CD4-positive, alpha-beta memory T cell (primary cell): ENCODE measurements around the gene LHFPL3. TPM values are rescaled to one million over a fixed set of nuclear protein-coding genes. Genes with fewer than 3 reads are reported as not detected.

Experiments used
- CTCF ChIA-PET: fragments of 350-600 bp; sonication (Branson Sonifier 250); formaldehyde crosslinking; loops from one replicate; lab custom pipeline; 2021; ENCODE audit warnings: inconsistent platforms; ENCODE audit not compliant: partially characterized antibody; lab: Charles Lee
- POLR2A ChIA-PET: fragments of 350-600 bp; sonication (Branson Sonifier 250); formaldehyde crosslinking; loops from one replicate; lab custom pipeline; 2021; ENCODE audit not compliant: partially characterized antibody; lab: Charles Lee
- DNase-seq, 5 donors: peaks; one replicate each; pipeline versions ENCODE4 v3.0.0 to v3.0.0-alpha.2; 2020 to 2022; ENCODE audit warnings: mixed read lengths in 1 of 5
- H3K27ac ChIP-seq: one replicate; pipeline ENCODE4 v1.7.0; 2013; ENCODE audit warnings: low read depth, low read length
- H3K27me3 ChIP-seq: 2 replicates; pipeline ENCODE4 v1.7.0; 2013; ENCODE audit warnings: mild to moderate bottlenecking, low read length, moderate library complexity; ENCODE audit not compliant: insufficient read depth
- H3K36me3 ChIP-seq: 2 replicates; pipeline ENCODE4 v1.7.0; 2013; ENCODE audit warnings: mild to moderate bottlenecking, low read length, moderate library complexity; ENCODE audit not compliant: insufficient read depth
- H3K4me1 ChIP-seq: 2 replicates; pipeline ENCODE4 v1.7.0; 2013; ENCODE audit warnings: mild to moderate bottlenecking, low read length, moderate library complexity; ENCODE audit not compliant: insufficient read depth
- H3K4me3 ChIP-seq, 2 donors: one replicate each; pipeline ENCODE4 v1.7.0; 2013; ENCODE audit warnings: low read length in 2 of 2, mild to moderate bottlenecking in 1 of 2
- H3K9me3 ChIP-seq, 2 donors: one replicate each; pipeline ENCODE4 v1.7.0; 2013; ENCODE audit warnings: low read length in 2 of 2, control low read depth in 1 of 2; ENCODE audit not compliant: control insufficient read depth in 1 of 2
- H3K27ac Mint-ChIP-seq, 7 donors: one replicate each; pipeline ENCODE4 v1.8.0; 2020 to 2021; ENCODE audit warnings: mixed read lengths in 7 of 7, mild to moderate bottlenecking in 6 of 7, inconsistent platforms in 3 of 7, moderate library complexity in 3 of 7
- H3K27me3 Mint-ChIP-seq, 2 donors: one replicate each; pipeline ENCODE4 v1.8.0; 2020 to 2021; ENCODE audit warnings: mixed read lengths in 2 of 2
- H3K36me3 Mint-ChIP-seq, 2 donors: one replicate each; pipeline ENCODE4 v1.8.0; 2020 to 2021; ENCODE audit warnings: mixed read lengths in 2 of 2, inconsistent platforms in 1 of 2, mild to moderate bottlenecking in 1 of 2
- H3K4me1 Mint-ChIP-seq, 4 donors: one replicate each; pipeline ENCODE4 v1.8.0; 2020 to 2021; ENCODE audit warnings: mixed read lengths in 4 of 4, mild to moderate bottlenecking in 1 of 4
- H3K4me3 Mint-ChIP-seq, 8 donors: one replicate each; pipeline ENCODE4 v1.8.0; 2020 to 2021; ENCODE audit warnings: mixed read lengths in 8 of 8, mild to moderate bottlenecking in 7 of 8, moderate library complexity in 6 of 8, inconsistent platforms in 3 of 8
- H3K9me3 Mint-ChIP-seq, 8 donors: one replicate each; pipeline ENCODE4 v1.8.0; 2020 to 2021; ENCODE audit warnings: mixed read lengths in 8 of 8, mild to moderate bottlenecking in 5 of 8, inconsistent platforms in 3 of 8, moderate library complexity in 1 of 8
- intact Hi-C: fragments of 100-400 bp; cut with micrococcal nuclease; formaldehyde crosslinking; loops from one replicate; pipeline ENCODE4 v1.15.1; 2023
- polyA plus RNA-seq, 2 donors: library from polyadenylated mRNA; unstranded; fragments of 300-500 nt; fragmentation: Illumina TruSeq; gene quantifications; one replicate each; pipeline ENCODE4 v1.2.3, GENCODE V29; 2021
- total RNA-seq, 2 experiments: library from RNA; stranded (reverse); gene quantifications; one replicate each; pipeline ENCODE4 v1.2.3, GENCODE V29; 2021

LHFPL3 gene
- total and polyA plus RNA-seq, 4 experiments from 2014 or later, result not detected

DNA sequence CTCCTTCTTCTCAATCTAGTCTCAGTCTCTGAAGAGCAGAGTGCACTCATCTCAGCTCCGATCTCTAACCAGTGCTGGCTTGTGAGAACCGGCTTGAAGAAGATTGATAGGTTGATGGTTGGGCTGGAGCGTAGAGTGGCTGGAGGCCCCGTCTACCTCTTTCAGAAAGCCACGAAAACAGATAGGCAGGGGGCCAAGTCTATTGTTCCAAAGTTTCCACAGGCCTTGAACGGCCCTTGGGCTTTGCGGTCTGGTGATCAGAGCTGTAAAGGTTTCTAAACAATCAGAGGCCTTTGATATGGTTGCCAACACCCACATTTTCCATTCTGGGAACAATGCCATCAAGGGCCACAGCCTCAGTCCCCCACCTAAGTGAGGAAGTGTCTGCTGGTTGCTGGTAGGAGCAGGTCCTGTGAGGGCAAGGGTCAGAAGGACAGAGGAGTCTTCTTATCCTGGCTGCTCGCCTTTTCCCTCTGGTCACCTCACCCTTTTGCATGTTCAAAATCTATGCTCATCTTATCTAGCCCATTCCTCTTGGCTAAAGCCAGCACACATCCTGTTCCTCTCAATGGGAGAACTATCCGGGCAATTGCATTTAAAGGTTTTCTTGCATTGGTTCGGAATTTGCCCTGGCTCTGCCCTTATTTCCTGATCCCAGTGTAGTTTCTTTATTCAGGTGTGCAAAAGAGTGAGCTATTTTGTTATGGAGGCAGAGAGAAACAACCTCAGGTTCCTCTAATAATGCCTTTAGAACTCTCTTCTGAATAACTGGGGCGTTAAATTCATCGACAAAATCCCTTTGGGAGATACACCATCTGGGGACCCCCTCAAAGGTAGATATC is 615.3 kb downstream of the LHFPL3 start:
- Histone ChIP-seq H3K36me3 (no peaks in the 10 kb centered on the region), H3K4me1 (peaks cover 59% of the 10 kb centered on the region), H3K9me3 (no peaks in the 10 kb centered on the region), H3K27ac (peak overlapping the region; percentile 94), H3K27me3 (no peaks in the 10 kb centered on the region), H3K4me3 (peak overlapping the region; percentile 1 to 15)
- Mint-ChIP-seq H3K27me3 (peaks cover 0 to 1% of the 10 kb centered on the region in 2 donors), H3K4me3 (peak overlapping the region; percentile 82 to 92 (median 88)), H3K36me3 (peaks cover 0 to 13% of the 10 kb centered on the region in 2 donors), H3K9me3 (peaks cover 0 to 3% (median 0%) of the 10 kb centered on the region in 8 donors), H3K4me1 (peaks cover 45 to 71% (median 58%) of the 10 kb centered on the region in 4 donors), H3K27ac (peak overlapping the region; percentile 100)
- ChIA-PET POLR2A (interaction anchor here (0.6 to 7.8 kb wide), 9 partner anchors 14 to 588 kb away, joined by 3 to 118 read pairs (median 4); partner anchors contain the start of genes KMT2E and RINT1), CTCF (interaction anchor here (0.6 to 4.1 kb wide), 5 partner anchors 38 to 67 kb away, joined by 3 to 23 read pairs (median 4); no protein-coding TSS in a partner anchor)
- intact Hi-C loops, result loop anchor here (1.0 to 10.0 kb wide), 3 partner anchors 70 to 1171 kb away; partner anchors contain the start of gene SYPL1
- peak; percentile 75 to 92 (median 81) for DNase-seq

DNA sequence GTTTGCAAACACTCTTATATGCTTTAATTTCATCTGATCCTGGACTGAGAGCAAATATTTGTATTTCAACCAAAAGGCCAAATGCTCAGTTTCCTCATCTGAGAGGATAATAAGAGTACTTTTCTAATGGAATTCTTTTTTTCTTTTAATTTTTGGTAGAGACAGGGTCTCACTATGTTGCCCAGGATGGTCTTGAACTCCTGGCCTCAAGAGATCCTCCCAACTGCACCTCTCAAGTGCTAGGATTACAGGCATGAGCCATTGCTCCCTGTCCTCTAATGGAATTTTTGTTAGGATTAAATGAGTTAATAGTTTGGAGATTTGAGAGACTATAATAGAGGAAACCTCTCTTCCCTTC is 617.2 kb downstream of the LHFPL3 start:
- POLR2A ChIA-PET, result interaction anchor here (0.6 to 7.8 kb wide), 8 partner anchors 11 to 1339 kb away, joined by 3 to 118 read pairs (median 4); partner anchors contain the start of genes KMT2E and NAMPT

GRCh38 chr7:104946338-104946737 is 617.9 kb downstream of the LHFPL3 start:
- CTCF ChIA-PET, result interaction anchor here (0.6 to 4.1 kb wide), 3 partner anchors 24 to 63 kb away, joined by 3 to 23 read pairs (median 8); no protein-coding TSS in a partner anchor
- Histone ChIP-seq H3K4me3 (no peak overlapping the region), H3K9me3 (no peaks in the 10 kb centered on the region), H3K27ac (peak overlapping the region; percentile 94), H3K27me3 (no peaks in the 10 kb centered on the region), H3K36me3 (no peaks in the 10 kb centered on the region), H3K4me1 (peaks cover 54% of the 10 kb centered on the region)
- no peak for DNase-seq
- intact Hi-C loops, result loop anchor here (10.0 kb wide), 1 partner anchor 1168 kb away; the partner anchor contains the start of gene SYPL1
- peak overlapping the region in 1 of 8 donors; percentile 1 for H3K4me3 Mint-ChIP-seq
- peaks cover 0 to 3% (median 0%) of the 10 kb centered on the region in 8 donors for H3K9me3 Mint-ChIP-seq
- POLR2A ChIA-PET, result interaction anchor here (1.3 to 7.8 kb wide), 4 partner anchors 10 to 66 kb away, joined by 3 to 118 read pairs (median 33); partner anchors contain the start of gene KMT2E
- peak overlapping the region; percentile 100 for H3K27ac Mint-ChIP-seq
- H3K27me3 Mint-ChIP-seq, result peaks cover 0 to 1% of the 10 kb centered on the region in 2 donors
- H3K36me3 Mint-ChIP-seq, result peaks cover 0 to 11% of the 10 kb centered on the region in 2 donors
- peaks cover 35 to 56% (median 47%) of the 10 kb centered on the region in 4 donors for H3K4me1 Mint-ChIP-seq

More for the DNA sequence above, 617.2 kb downstream of the LHFPL3 start:
- Histone ChIP-seq H3K36me3 (no peaks in the 10 kb centered on the region), H3K27me3 (no peaks in the 10 kb centered on the region), H3K27ac (peak overlapping the region; percentile 94), H3K4me1 (peaks cover 59% of the 10 kb centered on the region), H3K9me3 (no peaks in the 10 kb centered on the region), H3K4me3 (peak overlapping the region in 1 of 2 donors; percentile 32)
- CTCF ChIA-PET, result interaction anchor here (0.6 to 4.1 kb wide), 4 partner anchors 23 to 65 kb away, joined by 3 to 23 read pairs (median 6); no protein-coding TSS in a partner anchor
- no peak for DNase-seq
- peak overlapping the region; percentile 82 to 92 (median 88) for H3K4me3 Mint-ChIP-seq
- peaks cover 42 to 64% (median 54%) of the 10 kb centered on the region in 4 donors for H3K4me1 Mint-ChIP-seq
- H3K36me3 Mint-ChIP-seq, result peaks cover 0 to 13% of the 10 kb centered on the region in 2 donors
- intact Hi-C loops, result loop anchor here (1.0 to 10.0 kb wide), 3 partner anchors 22 to 1169 kb away; partner anchors contain the start of gene SYPL1
- peaks cover 0 to 3% (median 0%) of the 10 kb centered on the region in 8 donors for H3K9me3 Mint-ChIP-seq
- peak overlapping the region; percentile 100 for H3K27ac Mint-ChIP-seq
- H3K27me3 Mint-ChIP-seq, result peaks cover 0 to 1% of the 10 kb centered on the region in 2 donors

DNA sequence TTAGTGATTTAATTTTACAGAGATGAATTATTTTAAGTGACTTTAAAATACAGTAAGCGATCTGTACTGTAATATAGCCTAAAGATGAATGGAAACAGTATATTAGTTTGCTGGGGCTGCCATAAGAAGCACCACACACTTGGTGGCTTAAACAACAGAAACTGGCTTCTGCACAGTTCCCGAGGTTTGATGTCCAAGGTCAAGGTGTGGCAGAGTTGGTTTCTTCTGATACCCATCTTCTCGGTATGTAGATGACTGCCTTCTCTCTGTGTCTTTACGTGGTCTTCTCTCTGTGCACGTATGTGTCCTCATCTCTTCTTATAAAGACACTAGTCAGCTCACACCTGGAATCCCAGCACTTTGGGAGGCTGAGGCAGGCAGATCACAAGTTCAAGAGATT is 621.6 kb downstream of the LHFPL3 start:
- H3K27me3 ChIP-seq, result no peaks in the 10 kb centered on the region
- H3K27ac ChIP-seq, result no peak overlapping the region
- CTCF ChIA-PET, result no interaction called here
- no peak overlapping the region for H3K4me3 ChIP-seq
- DNase-seq, result no peak
- H3K4me1 ChIP-seq, result peaks cover 18% of the 10 kb centered on the region
- H3K27ac Mint-ChIP-seq, result peak overlapping the region in 1 of 7 donors; percentile 24
- POLR2A ChIA-PET, result no interaction called here
- no peaks in the 10 kb centered on the region for H3K9me3 Mint-ChIP-seq
- no peaks in the 10 kb centered on the region for H3K9me3 ChIP-seq
- no peak overlapping the region for H3K4me3 Mint-ChIP-seq
- intact Hi-C loops, result no loop called here
- H3K36me3 Mint-ChIP-seq, result peaks cover 0 to 4% of the 10 kb centered on the region in 2 donors
- H3K36me3 ChIP-seq, result no peaks in the 10 kb centered on the region
- H3K4me1 Mint-ChIP-seq, result peaks cover 8 to 27% (median 18%) of the 10 kb centered on the region in 4 donors
- H3K27me3 Mint-ChIP-seq, result no peaks in the 10 kb centered on the region

DNA sequence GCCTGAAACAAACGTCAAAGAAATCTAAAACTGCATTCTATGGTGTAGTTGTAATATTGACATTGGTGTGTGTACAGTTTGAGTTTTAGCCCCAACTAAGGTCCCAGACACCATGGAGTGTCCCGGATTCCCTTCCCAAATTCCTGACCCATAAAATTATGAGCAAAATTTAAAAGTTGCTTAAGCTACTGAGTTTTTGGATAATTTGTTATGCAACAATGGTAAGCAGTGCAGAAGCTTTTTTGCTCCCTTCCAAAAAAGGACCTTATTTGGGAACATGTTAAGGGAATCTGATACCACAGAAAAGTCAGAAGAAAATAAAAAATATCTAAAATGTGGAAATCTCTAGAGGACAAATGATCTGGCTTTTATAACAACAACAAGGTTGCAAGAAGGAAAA is 622.4 kb downstream of the LHFPL3 start:
- Mint-ChIP-seq H3K27me3 (no peaks in the 10 kb centered on the region), H3K9me3 (no peaks in the 10 kb centered on the region), H3K4me1 (peaks cover 3 to 25% (median 12%) of the 10 kb centered on the region in 4 donors), H3K36me3 (peaks cover 0 to 3% of the 10 kb centered on the region in 2 donors), H3K27ac (peak overlapping the region in 1 of 7 donors; percentile 17), H3K4me3 (no peak overlapping the region)
- ChIA-PET POLR2A (no interaction called here), CTCF (no interaction called here)
- intact Hi-C loops, result no loop called here
- DNase-seq, result no peak
- Histone ChIP-seq H3K9me3 (no peaks in the 10 kb centered on the region), H3K4me3 (no peak overlapping the region), H3K27me3 (no peaks in the 10 kb centered on the region), H3K27ac (no peak overlapping the region), H3K36me3 (no peaks in the 10 kb centered on the region), H3K4me1 (peaks cover 10% of the 10 kb centered on the region)

DNA sequence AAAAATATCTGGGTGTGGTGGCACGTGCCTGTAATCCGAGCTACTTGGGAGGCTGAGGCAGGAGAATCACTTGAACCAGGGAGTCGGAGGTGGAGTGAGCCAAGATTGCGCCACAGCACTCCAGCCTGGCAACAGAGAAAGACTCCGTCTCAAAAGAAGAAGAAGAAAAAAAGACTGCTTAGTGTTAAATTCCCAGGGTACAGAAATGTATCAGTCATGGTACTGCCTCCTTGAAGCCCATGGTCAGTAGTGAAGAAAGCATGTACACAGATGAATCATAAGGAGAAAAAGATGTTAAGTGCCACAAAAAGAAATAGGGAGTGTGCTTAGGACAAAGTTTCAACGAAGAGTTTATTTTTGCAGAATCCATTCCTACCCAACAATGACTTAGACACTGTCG is 623.1 kb downstream of the LHFPL3 start:
- peaks cover 0 to 3% of the 10 kb centered on the region in 2 donors for H3K36me3 Mint-ChIP-seq

More for the DNA sequence above, 623.1 kb downstream of the LHFPL3 start:
- Histone ChIP-seq H3K9me3 (no peaks in the 10 kb centered on the region), H3K27ac (no peak overlapping the region), H3K4me1 (peaks cover 5% of the 10 kb centered on the region), H3K4me3 (no peak overlapping the region), H3K36me3 (no peaks in the 10 kb centered on the region), H3K27me3 (no peaks in the 10 kb centered on the region)
- no peaks in the 10 kb centered on the region for H3K9me3 Mint-ChIP-seq
- H3K27me3 Mint-ChIP-seq, result no peaks in the 10 kb centered on the region
- intact Hi-C loops, result no loop called here
- H3K4me1 Mint-ChIP-seq, result peaks cover 2 to 19% (median 7%) of the 10 kb centered on the region in 4 donors
- no peak overlapping the region for H3K27ac Mint-ChIP-seq
- H3K4me3 Mint-ChIP-seq, result no peak overlapping the region
- ChIA-PET POLR2A (no interaction called here), CTCF (no interaction called here)
- DNase-seq, result no peak
